Left lobe of liver (tissue), 2 donors: ENCODE results near the gene HEXIM1. TPM values are rescaled to one million over a fixed set of nuclear protein-coding genes. Genes with fewer than 3 reads are reported as not detected.

ENCODE experiments used
- ATAC-seq: fragments of 200-7000 bp; cut with Tn5 transposase; one replicate; pipeline ENCODE4 v1.9.1; 2020; ENCODE audit warnings: mild to moderate bottlenecking, moderate library complexity
- DNase-seq: peaks from one replicate; pipeline ENCODE4 v3.0.0-alpha.2; 2020; ENCODE audit warnings: low spot score
- total RNA-seq: library from RNA; stranded (reverse); gene quantifications from one replicate; pipeline ENCODE4 v1.2.1, GENCODE V29; 2021
- donor health status: DM: no; HTN: no; CAD: no; lungs with moderate emphysema.
- donor health status: DM: no; HTN: yes; CAD: no.

HEXIM1 gene
- total RNA-seq, 1 donor from 2014 or later, result 29.3 TPM

DNA sequence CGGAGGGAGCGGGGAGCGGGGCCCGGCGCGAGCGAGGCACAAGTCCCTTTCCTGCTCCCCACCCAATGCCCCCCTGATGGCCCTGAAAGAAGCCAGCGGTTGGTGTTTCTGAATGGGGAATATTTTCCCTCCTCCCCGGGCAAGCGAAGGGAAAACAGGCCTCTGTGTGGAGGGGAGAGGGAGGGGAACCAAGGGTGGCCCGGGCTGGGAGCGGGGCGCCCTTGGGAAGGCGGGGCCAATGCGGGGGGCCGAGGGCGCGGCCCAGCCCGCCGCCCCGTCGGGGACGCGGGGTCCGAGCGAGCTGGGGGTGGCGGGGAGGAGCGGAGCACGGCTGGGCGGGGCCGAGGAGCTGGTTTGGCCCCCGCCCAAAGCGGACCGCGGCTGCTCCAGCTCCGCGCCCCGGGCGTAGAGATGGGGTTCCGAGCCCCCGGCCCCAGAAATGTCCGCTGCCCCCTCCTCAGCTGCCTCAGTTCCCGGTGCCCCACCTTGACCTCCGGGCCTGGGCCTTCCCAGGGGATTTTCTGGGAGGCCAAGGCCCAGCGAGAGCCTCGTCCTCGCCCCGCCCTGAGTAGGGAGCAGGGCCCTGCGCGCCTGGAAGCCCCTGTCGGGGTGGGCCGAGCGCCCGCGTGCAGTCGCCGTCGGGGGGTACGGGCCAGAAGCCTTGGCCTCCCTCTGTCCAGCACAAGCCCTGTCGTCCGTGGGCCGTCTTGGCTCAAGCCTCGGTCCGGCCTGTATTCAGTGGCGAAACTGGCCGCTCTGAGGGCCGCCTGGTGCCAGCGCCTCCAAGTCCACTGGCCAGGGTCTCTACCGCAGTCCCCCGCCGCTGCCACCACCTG, 3.9 kb upstream of the HEXIM1 start:
- ATAC-seq (peak; percentile 47), DNase-seq (peak; percentile 71)

- ATAC-seq, result no peak
- no peak for DNase-seq
Observed at GRCh38 chr17:45145035-45145389, 3.3 kb upstream of the HEXIM1 start.

- no peak for ATAC-seq
- no peak for DNase-seq
Observed at GRCh38 chr17:45146166-45146565, 2.1 kb upstream of the HEXIM1 start.

GRCh38 chr17:45146592-45146889, 1.7 kb upstream of the HEXIM1 start:
- DNase-seq, result no peak
- no peak for ATAC-seq

DNA sequence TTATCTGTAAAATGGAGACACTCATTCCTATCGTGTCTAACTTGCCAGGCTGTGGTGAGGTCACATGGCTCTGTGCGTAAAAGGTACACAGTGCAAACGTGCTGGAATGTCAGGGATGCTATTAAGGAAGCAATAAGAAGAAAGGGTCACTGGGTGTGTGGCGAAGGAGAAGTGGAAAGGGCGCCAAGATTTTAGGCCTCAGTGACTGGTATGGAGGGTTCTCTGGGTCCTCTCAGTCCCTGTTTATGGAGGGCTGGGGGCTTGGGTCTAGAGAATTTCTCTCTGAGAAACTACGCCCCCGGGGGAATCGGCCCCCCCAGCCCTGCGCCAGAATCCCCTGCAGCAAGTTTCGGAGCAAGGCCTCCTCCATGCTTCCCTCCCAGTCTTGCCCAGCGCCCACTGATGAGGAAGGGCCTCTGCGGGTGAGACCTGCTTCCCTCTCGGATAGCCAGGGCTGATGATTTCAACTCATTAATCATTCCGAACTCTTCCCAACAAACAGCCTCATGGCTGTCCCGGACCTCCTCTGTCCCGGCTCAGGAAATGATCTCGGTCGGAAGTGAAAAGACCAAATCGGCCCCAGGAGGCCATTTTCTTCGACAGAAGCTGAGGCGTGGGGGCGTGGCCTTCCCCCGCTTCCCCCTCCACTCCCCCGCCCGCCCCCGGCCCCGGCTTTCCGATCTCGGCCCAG, 1.2 kb upstream of the HEXIM1 start:
- DNase-seq (no peak), ATAC-seq (peak; percentile 1)

DNA sequence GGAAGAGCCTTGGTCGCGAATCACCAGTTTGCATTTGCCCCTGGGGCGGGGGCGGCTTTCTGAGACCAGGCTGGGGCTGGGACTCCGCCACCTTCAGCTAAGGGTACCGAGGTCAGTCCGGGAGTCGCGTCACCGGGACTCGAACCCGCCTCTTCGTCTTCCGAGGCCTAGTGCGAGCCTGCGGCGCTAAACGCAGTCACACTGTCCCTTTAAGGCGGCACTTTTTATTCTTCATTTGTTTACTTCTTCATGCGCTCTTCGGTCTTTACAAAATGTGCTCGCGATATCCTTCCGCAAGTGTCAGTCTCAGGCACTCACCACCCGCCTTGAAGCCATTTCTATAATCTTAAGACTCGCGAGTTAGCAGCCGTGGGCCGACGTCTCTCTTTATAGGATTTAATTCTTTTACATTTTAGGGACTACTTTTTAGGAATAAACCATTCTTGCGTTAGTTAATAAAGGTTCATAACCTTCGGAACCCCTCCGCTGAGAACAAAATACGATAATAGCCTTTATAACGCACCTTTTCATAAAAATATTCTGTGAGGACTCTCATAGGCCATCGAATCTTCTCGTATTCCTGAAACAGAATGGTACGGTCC, 593 bp upstream of the HEXIM1 start:
- ATAC-seq (peak; percentile 25), DNase-seq (peak; percentile 86)

DNA sequence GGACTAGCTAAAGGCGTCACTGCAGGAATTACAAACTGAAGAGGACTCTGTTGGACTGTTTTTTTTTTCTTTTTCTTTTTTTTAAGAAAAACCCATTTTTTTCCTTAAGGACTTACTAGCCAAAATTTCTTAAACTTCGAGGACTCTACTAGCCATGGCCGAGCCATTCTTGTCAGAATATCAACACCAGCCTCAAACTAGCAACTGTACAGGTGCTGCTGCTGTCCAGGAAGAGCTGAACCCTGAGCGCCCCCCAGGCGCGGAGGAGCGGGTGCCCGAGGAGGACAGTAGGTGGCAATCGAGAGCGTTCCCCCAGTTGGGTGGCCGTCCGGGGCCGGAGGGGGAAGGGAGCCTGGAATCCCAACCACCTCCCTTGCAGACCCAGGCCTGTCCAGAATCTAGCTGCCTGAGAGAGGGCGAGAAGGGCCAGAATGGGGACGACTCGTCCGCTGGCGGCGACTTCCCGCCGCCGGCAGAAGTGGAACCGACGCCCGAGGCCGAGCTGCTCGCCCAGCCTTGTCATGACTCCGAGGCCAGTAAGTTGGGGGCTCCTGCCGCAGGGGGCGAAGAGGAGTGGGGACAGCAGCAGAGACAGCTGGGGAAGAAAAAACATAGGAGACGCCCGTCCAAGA, 878 bp downstream of the HEXIM1 start:
- DNase-seq, result peak; percentile 88
- ATAC-seq, result peak; percentile 60

- ATAC-seq (peak; percentile 10), DNase-seq (no peak)
Observed at GRCh38 chr17:45149669-45150664, 1.7 kb downstream of the HEXIM1 start.

DNA sequence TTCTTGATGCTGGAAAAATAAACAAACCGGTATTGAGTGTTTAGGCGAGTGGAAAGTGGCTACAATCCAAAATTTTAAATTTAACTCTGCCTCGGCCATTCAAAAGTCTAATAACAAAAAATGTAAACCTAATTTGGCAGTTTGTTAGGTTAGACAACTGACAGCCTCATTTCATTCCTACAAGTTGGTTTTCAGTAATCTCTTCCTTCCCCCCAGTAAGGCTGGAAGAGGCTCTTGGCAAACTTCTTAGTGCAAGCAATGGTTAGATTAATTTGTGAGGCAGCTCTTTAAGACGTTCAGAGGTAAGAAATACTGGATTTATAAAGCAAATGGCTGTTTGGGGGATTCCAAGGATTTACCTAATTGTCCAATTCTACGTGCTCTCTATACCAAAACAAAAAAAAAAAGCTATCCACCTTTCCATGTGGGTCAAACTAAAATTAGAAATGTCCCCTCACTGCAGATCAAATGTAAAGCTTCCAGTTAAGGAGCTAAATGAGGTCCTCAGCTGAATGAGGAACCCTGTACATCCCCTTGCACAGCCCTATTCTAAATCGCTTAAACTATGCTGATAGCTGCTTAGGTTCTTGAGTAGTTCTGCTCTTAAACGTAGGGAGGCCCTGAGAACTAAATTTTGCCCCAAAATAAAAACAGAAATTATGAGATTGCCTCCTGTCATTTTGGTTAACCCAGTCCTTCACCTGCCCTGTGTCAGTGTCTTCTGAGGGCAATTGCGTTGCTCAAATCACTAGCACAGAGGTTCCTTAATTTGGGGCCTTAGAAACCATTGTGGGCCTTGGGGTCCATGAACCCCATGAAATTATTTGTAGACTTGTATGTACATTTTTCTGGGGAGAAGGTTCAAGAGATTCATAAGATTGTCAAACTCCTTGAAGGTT, 2.9 kb downstream of the HEXIM1 start:
- DNase-seq (no peak), ATAC-seq (no peak)

GRCh38 chr17:45155029-45155428, 6.8 kb downstream of the HEXIM1 start:
- DNase-seq, result no peak

GRCh38 chr17:45155483-45155882, 7.2 kb downstream of the HEXIM1 start:
- DNase-seq (no peak), ATAC-seq (no peak)

More at GRCh38 chr17:45155029-45155428, 6.8 kb downstream of the HEXIM1 start:
- ATAC-seq, result no peak

GRCh38 chr17:45156242-45156641, 8.0 kb downstream of the HEXIM1 start:
- DNase-seq (no peak), ATAC-seq (no peak)

GRCh38 chr17:45160447-45161287, 12.4 kb downstream of the HEXIM1 start:
- peak; percentile 80 for DNase-seq
- ATAC-seq, result peak; percentile 59

DNA sequence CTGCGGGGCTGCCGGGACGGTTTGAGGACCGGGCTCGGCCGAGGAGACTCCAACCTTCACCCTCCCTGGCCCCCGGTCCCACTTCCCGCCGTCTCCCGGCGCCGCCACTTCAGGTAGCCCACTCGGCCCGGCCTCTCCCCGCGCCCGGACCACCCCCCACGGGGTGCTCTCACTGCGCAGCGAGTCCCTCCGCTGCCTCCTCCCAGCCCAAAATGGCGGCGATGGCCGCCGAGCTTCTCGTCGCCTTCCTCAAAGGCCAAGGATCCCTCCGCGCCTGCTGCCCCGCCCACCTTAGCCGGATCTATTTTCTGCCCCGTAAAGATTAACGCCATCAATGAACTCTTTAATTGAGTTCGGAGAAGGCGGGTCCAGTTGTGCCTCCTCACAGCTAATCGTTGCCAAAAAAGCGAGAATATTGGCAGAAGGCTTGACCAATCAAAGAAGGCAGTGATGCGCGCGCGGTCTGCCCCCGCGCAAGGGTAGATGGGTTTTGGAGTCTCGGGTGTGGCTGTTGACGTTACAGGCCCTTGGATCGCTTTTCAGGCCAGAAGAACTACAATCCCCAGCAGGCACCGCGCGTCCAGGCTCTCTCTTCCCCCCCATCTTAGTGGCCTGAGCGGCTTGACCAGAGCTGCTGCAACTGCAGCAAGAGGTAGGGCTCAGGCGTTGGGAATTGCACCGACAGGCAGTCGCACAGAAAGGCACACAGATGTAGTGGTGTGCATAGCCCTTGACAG, 13.2 kb downstream of the HEXIM1 start, which contains the start of gene HEXIM2:
TSS of gene HEXIM2 (plus strand) at position 588 of the 737 bp plus-strand sequence. CDS start 919 bp downstream, outside the sequence.
- ATAC-seq (peak; percentile 90), DNase-seq (peak; percentile 99)

- no peak for DNase-seq
- peak; percentile 3 for ATAC-seq
Observed at GRCh38 chr17:45162025-45162687, 13.9 kb downstream of the HEXIM1 start.

- DNase-seq (peak; percentile 66), ATAC-seq (peak; percentile 3)
Observed at GRCh38 chr17:45164734-45165269, 16.5 kb downstream of the HEXIM1 start.
